DOHH2 (cell line): ENCODE measurements around the gene GRPEL2.

Experiments
- H3F3A ChIP-seq: fragments of 200-600 bp; sonication (generic), shearing (Covaris generic); 2 replicates; pipeline ENCODE4 v1.6.0; 2016; ENCODE audit warnings: antibody characterized with exemption, mild to moderate bottlenecking; ENCODE audit not compliant: control insufficient read depth, insufficient read depth
- H3K27ac ChIP-seq: fragments of 200-600 bp; sonication (generic); 2 replicates; pipeline ENCODE4 v1.5.1; 2014; ENCODE audit warnings: low read depth, mild to moderate bottlenecking, low read length, moderate library complexity
- H3K27me3 ChIP-seq: fragments of 200-600 bp; sonication (generic); 2 replicates; pipeline ENCODE4 v1.6.1; 2014; ENCODE audit warnings: mild to moderate bottlenecking, low read length, mixed read lengths; ENCODE audit not compliant: control insufficient read depth
- H3K36me3 ChIP-seq: fragments of 200-600 bp; sonication (generic); 2 replicates; pipeline ENCODE4 v1.6.1; 2014; ENCODE audit warnings: mild to moderate bottlenecking, low read length, moderate library complexity, mixed read lengths; ENCODE audit not compliant: control insufficient read depth
- H3K4me1 ChIP-seq: fragments of 200-600 bp; sonication (generic); 2 replicates; pipeline ENCODE4 v1.6.1; 2014; ENCODE audit warnings: mild to moderate bottlenecking, low read length, mixed read lengths; ENCODE audit not compliant: control insufficient read depth
- H3K4me2 ChIP-seq: fragments of 200-600 bp; sonication (generic); 2 replicates; pipeline ENCODE4 v1.6.0; 2014; ENCODE audit warnings: mild to moderate bottlenecking, low read length, moderate library complexity
- H3K4me3 ChIP-seq: fragments of 200-600 bp; sonication (generic); 2 replicates; pipeline ENCODE4 v1.5.1; 2014; ENCODE audit warnings: mild to moderate bottlenecking, low read length, mixed read lengths
- H3K79me2 ChIP-seq: fragments of 200-600 bp; sonication (generic); 2 replicates; pipeline ENCODE4 v1.6.1; 2014; ENCODE audit warnings: mild to moderate bottlenecking, low read length, mixed read lengths; ENCODE audit not compliant: control insufficient read depth
- H3K9me2 ChIP-seq: fragments of 200-600 bp; sonication (generic); replicated peaks from 2 replicates; pipeline ENCODE4 v1.6.1; 2014; ENCODE audit warnings: mild to moderate bottlenecking, low read length, mixed read lengths; ENCODE audit not compliant: control insufficient read depth
- H3K9me3 ChIP-seq: fragments of 200-600 bp; sonication (generic); 2 replicates; pipeline ENCODE4 v1.6.1; 2014; ENCODE audit warnings: antibody characterized with exemption, low read length, mixed read lengths; ENCODE audit not compliant: control insufficient read depth, insufficient read depth
- H4K20me1 ChIP-seq: fragments of 200-600 bp; sonication (generic); 2 replicates; pipeline ENCODE4 v1.6.0; 2014; ENCODE audit warnings: low read depth, mild to moderate bottlenecking, antibody characterized with exemption, low read length, moderate library complexity; ENCODE audit not compliant: control insufficient read depth, insufficient read depth
- CTCF ChIP-seq: fragments of 200-600 bp; sonication (generic); IDR thresholded peaks from one replicate; pipeline ENCODE4 v1.5.1; 2014; ENCODE audit warnings: antibody characterized with exemption, mild to moderate bottlenecking, low read depth, low read length; ENCODE audit not compliant: poor library complexity, severe bottlenecking
- EZH2phosphoT487 ChIP-seq: fragments of 200-600 bp; sonication (generic); IDR thresholded peaks from 2 replicates; pipeline ENCODE4 v1.6.1; 2017; ENCODE audit warnings: borderline replicate concordance, mild to moderate bottlenecking, antibody characterized with exemption, low read length, moderate library complexity, mixed read lengths

Gene GRPEL2

DNA sequence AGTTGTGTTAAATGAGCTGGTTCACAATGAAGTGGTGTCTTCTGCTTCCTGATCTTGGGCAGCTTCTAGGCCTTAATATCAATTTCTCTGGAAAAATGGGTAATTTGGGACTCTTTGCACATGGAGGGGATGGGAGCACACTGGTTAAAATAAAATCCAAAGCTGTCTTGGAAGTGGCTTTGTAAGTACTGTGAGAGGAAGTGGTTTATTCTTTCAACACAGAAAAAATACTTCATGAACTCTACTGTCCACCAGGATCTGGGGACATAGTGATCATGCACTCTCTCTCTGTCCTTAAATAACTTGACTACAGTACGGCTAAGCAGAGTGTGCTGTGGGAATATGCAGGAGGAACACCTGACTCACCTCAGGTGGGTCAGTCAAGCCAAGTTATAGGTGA is 15.0 kb downstream of the GRPEL2 start:
- Histone ChIP-seq H3K4me2 (no peak overlapping the region), H3K9me2 (no peaks in the 10 kb centered on the region), H3K36me3 (peaks cover 53% of the 10 kb centered on the region), H3K9me3 (no peaks in the 10 kb centered on the region), H4K20me1 (no peaks in the 10 kb centered on the region; the same call in 1 of the 2 replicates), H3K27me3 (no peaks in the 10 kb centered on the region), H3K27ac (no peak overlapping the region), H3F3A (peaks cover 10% of the 10 kb centered on the region), H3K4me3 (no peak overlapping the region), H3K79me2 (peaks cover 43% of the 10 kb centered on the region), H3K4me1 (peaks cover 40% of the 10 kb centered on the region)
- no peak for TF ChIP-seq EZH2phosphoT487
- no peak for TF ChIP-seq CTCF

DNA sequence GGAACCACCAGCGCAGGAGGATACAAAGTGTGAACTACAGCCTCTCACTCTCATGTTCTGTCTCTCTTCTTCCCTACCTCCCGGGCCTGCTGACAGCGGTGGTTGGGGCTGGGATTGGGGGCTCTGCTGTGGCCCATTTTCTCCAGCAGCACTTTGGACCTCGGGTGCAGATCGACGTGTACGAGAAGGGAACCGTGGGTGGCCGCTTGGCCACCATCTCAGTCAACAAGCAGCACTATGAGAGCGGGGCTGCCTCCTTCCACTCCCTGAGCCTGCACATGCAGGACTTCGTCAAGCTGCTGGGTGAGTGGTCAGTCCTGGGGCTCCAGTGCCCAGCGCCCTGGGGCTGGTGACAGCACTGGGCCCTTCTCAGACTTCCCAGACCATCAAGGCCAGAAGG is 17.2 kb downstream of the GRPEL2 start:
- TF ChIP-seq CTCF (no peak), EZH2phosphoT487 (no peak)
- Histone ChIP-seq H3K36me3 (peaks cover 48% of the 10 kb centered on the region), H4K20me1 (no peaks in the 10 kb centered on the region; the same call in 1 of the 2 replicates), H3F3A (no peaks in the 10 kb centered on the region; the same call in 1 of the 2 replicates), H3K27ac (no peak overlapping the region), H3K4me2 (no peak overlapping the region), H3K9me3 (no peaks in the 10 kb centered on the region), H3K27me3 (no peaks in the 10 kb centered on the region), H3K4me3 (no peak overlapping the region), H3K9me2 (no peaks in the 10 kb centered on the region), H3K79me2 (peaks cover 26% of the 10 kb centered on the region), H3K4me1 (peaks cover 18% of the 10 kb centered on the region)

DNA sequence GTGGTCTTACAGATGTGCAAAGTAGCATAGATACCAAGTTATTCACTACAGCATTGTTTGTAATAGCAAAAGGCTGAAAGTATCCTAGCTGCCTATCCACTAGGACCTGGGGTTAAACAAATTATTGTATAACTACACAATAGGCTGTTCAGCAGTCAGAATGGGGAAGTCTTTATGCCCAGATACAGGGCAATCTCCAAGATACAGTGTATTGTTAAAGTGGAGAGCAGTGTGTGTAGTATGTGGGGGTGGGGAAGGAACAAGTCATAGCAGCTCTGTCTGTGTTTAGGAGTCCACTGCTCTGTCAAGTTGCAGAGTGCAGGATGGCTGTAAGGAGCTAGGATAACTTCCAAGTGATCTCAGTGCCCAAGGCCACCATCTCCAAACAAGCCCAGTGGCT is 18.1 kb downstream of the GRPEL2 start:
- Histone ChIP-seq H3F3A (no peaks in the 10 kb centered on the region; the same call in 1 of the 2 replicates), H3K4me3 (no peak overlapping the region), H3K9me2 (no peaks in the 10 kb centered on the region), H3K4me1 (peaks cover 18% of the 10 kb centered on the region), H3K36me3 (peaks cover 51% of the 10 kb centered on the region), H3K27ac (no peak overlapping the region), H3K27me3 (no peaks in the 10 kb centered on the region), H3K4me2 (no peak overlapping the region), H3K9me3 (no peaks in the 10 kb centered on the region), H4K20me1 (no peaks in the 10 kb centered on the region; the same call in 1 of the 2 replicates), H3K79me2 (peaks cover 20% of the 10 kb centered on the region)
- TF ChIP-seq CTCF (no peak), EZH2phosphoT487 (no peak)
